HCT116 (cell line): Measurements from ENCODE around the gene SAMD10. TPM values are rescaled to one million over a fixed set of nuclear protein-coding genes. Genes with fewer than 3 reads are reported as not detected.

Experiments used
- ATAC-seq: fragments of 200-7000 bp; cut with Tn5 transposase; 2 replicates; pipeline ENCODE4 v1.9.1; 2020; ENCODE audit warnings: mild to moderate bottlenecking, moderate library complexity
- BruUV-seq: library from RNA; stranded (reverse); fragments of 400-500 nt; replicated peaks from 2 replicates; lab custom pipeline; 2021; lab: Mats Ljungman, UMichigan
- CTCF ChIA-PET: fragments of 300-600 bp; sonication (Branson Sonifier 250); formaldehyde crosslinking; loops from one replicate; lab custom pipeline; 2021; ENCODE audit warnings: antibody characterized with exemption; lab: Charles Lee
- POLR2A ChIA-PET: fragments of 300-600, 350-600 bp; sonication (Branson Sonifier 250); formaldehyde crosslinking; loops from one replicate; lab custom pipeline; 2021; ENCODE audit warnings: antibody characterized with exemption; lab: Charles Lee
- RAD21 ChIA-PET, 2 experiments: fragments of 300-600 bp; sonication (Branson Sonifier 250); formaldehyde crosslinking; loops; one replicate each; lab custom pipeline; 2023; ENCODE audit warnings: low total read pairs in 2 of 2; ENCODE audit not compliant: uncharacterized antibody in 2 of 2, unreplicated experiment in 2 of 2, low non-redundant PET in 1 of 2; lab: Charles Lee
- DNase-seq: peaks from one replicate; pipeline ENCODE4 v3.0.0-alpha.2; 2010; ENCODE audit warnings: low read depth, low spot score
- H2AFZ ChIP-seq: fragments of 200-600 bp; shearing (Covaris generic), sonication (generic); 2 replicates; pipeline ENCODE4 v1.6.1; 2017; ENCODE audit warnings: low read depth, mixed run types, mixed read lengths, antibody characterized with exemption, low read length; ENCODE audit not compliant: poor library complexity, severe bottlenecking
- H3K27ac ChIP-seq: 2 replicates; pipeline ENCODE4 v1.5.1; 2012; ENCODE audit warnings: low read depth, low read length
- H3K27me3 ChIP-seq: fragments of 200-600 bp; sonication (generic); 2 replicates; pipeline ENCODE4 v1.6.1; 2016; ENCODE audit warnings: mixed run types, low read length, mixed read lengths; ENCODE audit not compliant: insufficient read depth
- H3K36me3 ChIP-seq, 2 experiments: fragments of 200-500 bp in 1 of 2; fragments of 200-600 bp in 1 of 2; sonication (Bioruptor generic) in 1 of 2; sonication (generic) in 1 of 2; 2 replicates each; pipeline versions ENCODE4 v1.5.1 to v1.6.1; 2014 to 2016; ENCODE audit warnings: low read length in 2 of 2, inconsistent platforms in 1 of 2, mixed read lengths in 1 of 2, mixed run types in 1 of 2; ENCODE audit not compliant: insufficient read depth in 2 of 2, control insufficient read depth in 1 of 2
- H3K4me1 ChIP-seq, 2 experiments: fragments of 200-600 bp in 1 of 2; sonication (generic) in 1 of 2; 2 replicates each; pipeline versions ENCODE4 v1.5.1 to v1.6.1; 2012 to 2017; ENCODE audit warnings: low read length in 2 of 2, inconsistent platforms in 1 of 2, mild to moderate bottlenecking in 1 of 2, mixed read lengths in 1 of 2, mixed run types in 1 of 2, moderate library complexity in 1 of 2; ENCODE audit not compliant: insufficient read depth in 2 of 2, control insufficient read depth in 1 of 2
- H3K4me2 ChIP-seq: fragments of 200-600 bp; sonication (generic); 2 replicates; pipeline ENCODE4 v1.6.1; 2017; ENCODE audit warnings: mixed run types, low read length, mixed read lengths
- H3K4me3 ChIP-seq, 2 experiments: fragments of 200-600 bp in 1 of 2; sonication (generic) in 1 of 2; replicated peaks in 1 of 2; 2 replicates each; pipeline ENCODE4 v1.5.1; 2011 to 2016; ENCODE audit warnings: low read length in 2 of 2, control low read depth in 1 of 2, low read depth in 1 of 2, mild to moderate bottlenecking in 1 of 2, mixed read lengths in 1 of 2, mixed run types in 1 of 2
- H3K79me2 ChIP-seq: fragments of 200-600 bp; sonication (generic); 2 replicates; pipeline ENCODE4 v1.6.1; 2017; ENCODE audit warnings: mild to moderate bottlenecking, mixed run types, low read length, moderate library complexity, mixed read lengths; ENCODE audit not compliant: insufficient read depth
- H3K9ac ChIP-seq: fragments of 200-600 bp; sonication (generic); 2 replicates; pipeline ENCODE4 v1.6.1; 2016; ENCODE audit warnings: low read length, mixed read lengths
- H3K9me2 ChIP-seq: fragments of 200-600 bp; sonication (generic), shearing (Covaris generic); 2 replicates; pipeline ENCODE4 v1.6.1; 2017; ENCODE audit warnings: mixed run types, mild to moderate bottlenecking, moderate library complexity; ENCODE audit not compliant: insufficient read depth
- H3K9me3 ChIP-seq, 2 experiments: fragments of 200-500 bp in 1 of 2; fragments of 200-600 bp in 1 of 2; sonication (Bioruptor generic) in 1 of 2; sonication (generic) in 1 of 2; 2 replicates each; pipeline ENCODE4 v1.6.1; 2014 to 2017; ENCODE audit warnings: low read length in 2 of 2, mixed read lengths in 2 of 2, inconsistent platforms in 1 of 2, low read depth in 1 of 2, mild to moderate bottlenecking in 1 of 2, mixed run types in 1 of 2, moderate library complexity in 1 of 2; ENCODE audit not compliant: control insufficient read depth in 1 of 2, insufficient read depth in 1 of 2
- H4K20me1 ChIP-seq: fragments of 200-600 bp; sonication (generic), shearing (Covaris generic); 2 replicates; pipeline ENCODE4 v1.6.1; 2017; ENCODE audit warnings: mixed run types, mild to moderate bottlenecking, moderate library complexity; ENCODE audit not compliant: insufficient read depth
- ATF3 ChIP-seq: IDR thresholded peaks from 2 replicates; pipeline ENCODE4 v1.6.1; 2012
- CBX3 ChIP-seq: IDR thresholded peaks from 2 replicates; pipeline ENCODE4 v1.6.1; 2012; ENCODE audit warnings: low read depth
- CEBPB ChIP-seq: IDR thresholded peaks from 2 replicates; pipeline ENCODE4 v1.6.1; 2012; ENCODE audit warnings: low read depth
- CTCF ChIP-seq, 3 experiments: fragments of 200-600 bp in 1 of 3; sonication (generic) in 1 of 3; IDR thresholded peaks in 2 of 3; conservative IDR thresholded peaks in 1 of 3; 2 replicates each; pipeline ENCODE4 v1.5.1; 2012 to 2017; ENCODE audit warnings: low read depth in 2 of 3, low read length in 2 of 3, antibody characterized with exemption in 1 of 3, borderline replicate concordance in 1 of 3, control low read depth in 1 of 3, mild to moderate bottlenecking in 1 of 3, mixed read lengths in 1 of 3, mixed run types in 1 of 3, moderate library complexity in 1 of 3; ENCODE audit not compliant: insufficient read depth in 1 of 3
- EGR1 ChIP-seq: IDR thresholded peaks from 2 replicates; pipeline ENCODE4 v1.6.1; 2012; ENCODE audit warnings: low read depth
- ELF1 ChIP-seq: IDR thresholded peaks from 2 replicates; pipeline ENCODE4 v1.6.1; 2012; ENCODE audit warnings: low read depth, borderline replicate concordance
- EZH2 ChIP-seq: fragments of 200-600 bp; sonication (generic); IDR thresholded peaks from 2 replicates; pipeline ENCODE4 v1.6.1; 2017; ENCODE audit warnings: antibody characterized with exemption, mixed run types
- EZH2phosphoT487 ChIP-seq: fragments of 200-600 bp; IDR thresholded peaks from 2 replicates; pipeline ENCODE4 v1.6.1; 2018; ENCODE audit warnings: antibody characterized with exemption, borderline replicate concordance
- FOSL1 ChIP-seq: IDR thresholded peaks from 2 replicates; pipeline ENCODE4 v1.6.1; 2012; ENCODE audit warnings: low read depth
- POLR2A ChIP-seq: IDR thresholded peaks from 2 replicates; pipeline ENCODE4 v1.7.0; 2011; ENCODE audit warnings: borderline replicate concordance; ENCODE audit not compliant: insufficient read depth, insufficient read length; ENCODE audit errors: extremely low read depth
- POLR2AphosphoS5 ChIP-seq: IDR thresholded peaks from 2 replicates; pipeline ENCODE4 v1.6.1; 2011; ENCODE audit warnings: mild to moderate bottlenecking, low read depth, low read length, moderate library complexity
- RAD21 ChIP-seq: IDR thresholded peaks from 2 replicates; pipeline ENCODE4 v1.6.1; 2012; ENCODE audit warnings: low read depth, mild to moderate bottlenecking
- REST ChIP-seq: IDR thresholded peaks from 2 replicates; pipeline ENCODE4 v1.6.1; 2012; ENCODE audit warnings: low read depth
- SIN3A ChIP-seq: IDR thresholded peaks from 2 replicates; pipeline ENCODE4 v1.6.1; 2012; ENCODE audit warnings: low read depth
- SRF ChIP-seq: IDR thresholded peaks from 2 replicates; pipeline ENCODE4 v1.6.1; 2012; ENCODE audit warnings: low read depth
- TCF7L2 ChIP-seq: IDR thresholded peaks from 2 replicates; pipeline ENCODE4 v1.7.0; 2011; ENCODE audit warnings: borderline replicate concordance, inconsistent platforms; ENCODE audit not compliant: insufficient read depth, insufficient read length; ENCODE audit errors: extremely low read depth
- YY1 ChIP-seq: IDR thresholded peaks from 2 replicates; pipeline ENCODE4 v1.6.1; 2011; ENCODE audit warnings: low read length, low read depth, moderate library complexity, mild to moderate bottlenecking; ENCODE audit not compliant: insufficient replicate concordance; ENCODE audit errors: extremely low read depth
- ZFX ChIP-seq: fragments of 450-650 bp; IDR thresholded peaks from 2 replicates; pipeline ENCODE4 v1.6.1; 2017
- ZNF274 ChIP-seq: fragments of 200-500 bp; sonication (Bioruptor generic); IDR thresholded peaks from 2 replicates; pipeline ENCODE4 v1.6.1; 2014; ENCODE audit warnings: mild to moderate bottlenecking, low read depth, low read length, inconsistent platforms
- intact Hi-C: fragments of 100-400 bp; cut with micrococcal nuclease; formaldehyde crosslinking; loops from 2 replicates; pipeline ENCODE4 v1.10.0; 2022
- total RNA-seq: library from RNA; stranded (reverse); gene quantifications from one replicate; pipeline ENCODE4 v1.2.1, GENCODE V29; 2021; ENCODE audit not compliant: unreplicated experiment

The SAMD10 gene
- total RNA-seq, 1 experiment from 2014 or later = 4.2 TPM

- ATAC-seq (no peak), DNase-seq (no peak)
- no TSS peak for BruUV-seq
- no peaks in the 10 kb centered on the region for H4K20me1 ChIP-seq
- no peaks in the 10 kb centered on the region for H3K9me3 ChIP-seq
- peaks cover 0 to 5% of the 10 kb centered on the region in 2 experiments; a peak in 2 of 4 replicates for H3K36me3 ChIP-seq
- CTCF ChIA-PET = no interaction called here
- no peaks in the 10 kb centered on the region for H3K27me3 ChIP-seq
- H2AFZ ChIP-seq = no peak overlapping the region
- H3K9me2 ChIP-seq = no peaks in the 10 kb centered on the region
- TF ChIP-seq EGR1 = no peak
- TF ChIP-seq POLR2AphosphoS5 = no peak
- no peak for TF ChIP-seq CTCF (IDR thresholded peaks at IDR 0.05 in 2 of 3, conservative IDR thresholded peaks at IDR 0.05 in 1 of 3; ENCODE audit: borderline replicate concordance in 1 of 3, insufficient read depth in 1 of 3, low read depth in 2 of 3, low read length in 2 of 3)
- TF ChIP-seq SIN3A = no peak
- no peak for TF ChIP-seq CBX3
- no peak for TF ChIP-seq ELF1
- no peak for TF ChIP-seq EZH2phosphoT487
- TF ChIP-seq REST = no peak
- no peak for TF ChIP-seq CEBPB
- no peak for TF ChIP-seq ZNF274
- TF ChIP-seq ZFX = no peak
- no peak for TF ChIP-seq FOSL1
- no peak for TF ChIP-seq YY1
- TF ChIP-seq RAD21 = no peak
- no peak for TF ChIP-seq SRF
- no peak for TF ChIP-seq ATF3
- no peak for TF ChIP-seq POLR2A
- TF ChIP-seq EZH2 = no peak
- TF ChIP-seq TCF7L2 = no peak
- intact Hi-C loops = no loop called here
- H3K4me3 ChIP-seq = no peak overlapping the region
- peaks cover 11 to 23% of the 10 kb centered on the region in 2 experiments; a peak in 3 of 4 replicates for H3K4me1 ChIP-seq
- no peak overlapping the region for H3K4me2 ChIP-seq
- H3K9ac ChIP-seq = no peak overlapping the region
- H3K79me2 ChIP-seq = no peaks in the 10 kb centered on the region
- POLR2A ChIA-PET = no interaction called here
- no peak overlapping the region for H3K27ac ChIP-seq
- RAD21 ChIA-PET = no interaction called here
Measured at GRCh38 chr20:63961664-63962425, 17.6 kb downstream of the SAMD10 start.
